ENCODE data around the gene GFOD1. TPM values are rescaled to one million over a fixed set of nuclear protein-coding genes. Genes with fewer than 3 reads are reported as not detected.
A peak's percentile ranks its signal among the peaks of the same experiment; 100 is the strongest.

GFOD1 gene
- total and polyA plus RNA-seq, 8 donors, result 0.76 to 29.4 (median 11.4) TPM

DNA sequence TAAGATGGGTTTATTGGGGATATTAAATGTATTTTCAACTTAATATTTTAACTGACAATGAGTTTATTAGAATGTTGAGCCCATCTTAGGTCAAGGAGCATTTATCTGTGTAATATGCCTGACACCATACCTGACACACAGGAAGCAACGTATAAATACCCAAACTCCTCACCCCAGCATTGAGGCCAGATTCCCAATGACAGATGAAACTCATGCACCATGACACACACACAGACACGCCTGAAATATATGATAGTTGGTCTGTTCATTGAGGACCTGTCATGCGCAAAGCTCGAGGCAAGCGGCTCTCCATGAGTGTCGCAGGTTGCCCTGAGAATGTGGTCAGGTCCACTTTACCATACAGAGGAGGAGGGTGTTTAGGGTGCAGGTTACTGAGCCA lies 64.1 kb downstream of the GFOD1 start:
- Histone ChIP-seq H3K9me3 (no peaks in the 10 kb centered on the region), H3K27me3 (no peaks in the 10 kb centered on the region), H3K4me3 (no peak overlapping the region), H3K4me1 (peaks cover 3 to 96% (median 62%) of the 10 kb centered on the region in 4 donors), H3K36me3 (no peaks in the 10 kb centered on the region), H3K27ac (peak overlapping the region in 4 of 5 donors; percentile 63 to 87 (median 76))
- no peak for DNase-seq
- TF ChIP-seq EP300 (IDR thresholded peaks at IDR 0.05) (no peak), POLR2A (IDR thresholded peaks at IDR 0.05) (no peak), POLR2AphosphoS5 (IDR thresholded peaks at IDR 0.05) (no peak)
- TF ChIP-seq, protein P1, sequence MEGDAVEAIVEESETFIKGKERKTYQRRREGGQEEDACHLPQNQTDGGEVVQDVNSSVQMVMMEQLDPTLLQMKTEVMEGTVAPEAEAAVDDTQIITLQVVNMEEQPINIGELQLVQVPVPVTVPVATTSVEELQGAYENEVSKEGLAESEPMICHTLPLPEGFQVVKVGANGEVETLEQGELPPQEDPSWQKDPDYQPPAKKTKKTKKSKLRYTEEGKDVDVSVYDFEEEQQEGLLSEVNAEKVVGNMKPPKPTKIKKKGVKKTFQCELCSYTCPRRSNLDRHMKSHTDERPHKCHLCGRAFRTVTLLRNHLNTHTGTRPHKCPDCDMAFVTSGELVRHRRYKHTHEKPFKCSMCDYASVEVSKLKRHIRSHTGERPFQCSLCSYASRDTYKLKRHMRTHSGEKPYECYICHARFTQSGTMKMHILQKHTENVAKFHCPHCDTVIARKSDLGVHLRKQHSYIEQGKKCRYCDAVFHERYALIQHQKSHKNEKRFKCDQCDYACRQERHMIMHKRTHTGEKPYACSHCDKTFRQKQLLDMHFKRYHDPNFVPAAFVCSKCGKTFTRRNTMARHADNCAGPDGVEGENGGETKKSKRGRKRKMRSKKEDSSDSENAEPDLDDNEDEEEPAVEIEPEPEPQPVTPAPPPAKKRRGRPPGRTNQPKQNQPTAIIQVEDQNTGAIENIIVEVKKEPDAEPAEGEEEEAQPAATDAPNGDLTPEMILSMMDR (IDR thresholded peaks at IDR 0.05), result no peak
- intact Hi-C loops (cut with DNase I; ENCODE audit: low total_unique reads), result no loop called here
- WGBS, 5 donors, result 79 to 97% (median 88%) methylated on average over 6 of the region's 6 CpGs

DNA sequence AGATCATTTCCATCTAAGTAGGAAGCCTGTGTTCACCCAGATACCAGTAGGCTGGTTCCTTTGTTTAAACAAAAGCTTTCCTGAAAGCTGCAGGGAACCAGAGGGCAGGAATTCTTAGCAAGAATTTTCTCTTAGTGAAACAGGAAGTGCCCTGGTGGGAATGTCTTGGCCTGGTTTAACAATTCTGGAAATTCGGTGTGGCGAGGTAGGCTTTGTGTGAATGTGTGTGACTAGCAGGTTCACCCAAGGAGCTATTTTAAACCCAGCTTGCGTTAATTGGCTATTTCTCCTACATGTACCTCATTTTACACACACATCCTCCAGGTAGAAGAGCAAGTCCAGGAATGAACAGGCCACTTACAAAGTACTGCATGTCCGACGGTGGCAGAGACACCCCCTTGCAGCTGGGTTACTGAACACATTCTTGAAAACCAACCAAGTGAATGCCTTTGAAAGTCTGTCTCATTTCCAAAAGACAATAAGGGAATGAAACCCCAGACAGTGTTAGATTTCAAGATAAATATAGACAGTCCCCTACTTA lies 64.6 kb downstream of the GFOD1 start:
- no peaks in the 10 kb centered on the region for H3K36me3 ChIP-seq
- intact Hi-C loops (cut with DNase I; ENCODE audit: low total_unique reads), result no loop called here
- no peak overlapping the region for H3K4me3 ChIP-seq
- 29 to 56% (median 49%) methylated on average over 5 of the region's 5 CpGs for WGBS, 5 donors
- H3K4me1 ChIP-seq, result peaks cover 7 to 96% (median 63%) of the 10 kb centered on the region in 4 donors
- DNase-seq, result peak in 1 of 2 donors; percentile 43
- H3K27me3 ChIP-seq, result no peaks in the 10 kb centered on the region
- peak overlapping the region in 4 of 5 donors; percentile 63 to 87 (median 76) for H3K27ac ChIP-seq
- H3K9me3 ChIP-seq, result no peaks in the 10 kb centered on the region
- TF ChIP-seq POLR2AphosphoS5 (IDR thresholded peaks at IDR 0.05) (peak in 1 of 3 donors; percentile 38), POLR2A (IDR thresholded peaks at IDR 0.05) (no peak)

DNA sequence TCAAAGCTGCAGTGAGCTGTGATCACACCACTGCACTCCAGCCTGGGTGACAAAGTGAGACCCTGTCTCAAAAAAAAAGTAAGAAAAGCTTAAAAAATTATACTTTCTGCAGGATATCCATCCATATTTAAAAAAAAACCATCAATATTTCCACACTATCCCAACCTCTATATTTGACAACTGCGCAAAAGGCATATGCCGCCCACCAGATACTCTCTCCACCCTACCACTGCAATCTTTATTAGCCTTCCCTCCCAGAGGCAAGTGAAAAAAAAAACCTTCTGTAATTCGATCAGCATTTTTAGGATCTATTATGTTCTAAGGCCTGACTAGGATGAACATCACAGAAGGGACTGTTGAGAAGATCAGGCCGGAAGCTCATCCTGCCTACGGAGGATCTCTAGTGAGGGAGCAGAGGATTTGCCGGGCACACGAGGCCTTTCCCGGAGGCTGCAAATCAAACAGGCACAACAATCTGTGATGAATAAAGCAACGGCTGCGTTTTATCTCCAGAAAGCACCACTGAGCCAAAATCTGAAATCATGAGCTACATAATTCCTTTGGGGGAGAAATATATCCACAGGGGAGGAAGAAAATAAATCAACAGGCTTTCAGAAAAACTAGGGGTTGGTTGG lies 65.9 kb downstream of the GFOD1 start:
- Histone ChIP-seq H3K4me1 (peaks cover 10 to 94% (median 62%) of the 10 kb centered on the region in 4 donors), H3K9me3 (no peaks in the 10 kb centered on the region), H3K27ac (peak overlapping the region in 4 of 5 donors; percentile 63 to 87 (median 76)), H3K27me3 (no peaks in the 10 kb centered on the region), H3K36me3 (no peaks in the 10 kb centered on the region), H3K4me3 (no peak overlapping the region)
- TF ChIP-seq, protein P1 (IDR thresholded peaks at IDR 0.05), result no peak
- TF ChIP-seq POLR2A (IDR thresholded peaks at IDR 0.05), result no peak
- peak in 1 of 3 donors; percentile 67 for TF ChIP-seq POLR2AphosphoS5 (IDR thresholded peaks at IDR 0.05)
- TF ChIP-seq EP300 (IDR thresholded peaks at IDR 0.05), result no peak
- intact Hi-C loops (cut with DNase I; ENCODE audit: low total_unique reads), result no loop called here
- peak in 1 of 2 donors; percentile 56 for DNase-seq
- 62 to 83% (median 71%) methylated on average over 10 of the region's 10 CpGs for WGBS, 5 donors

DNA sequence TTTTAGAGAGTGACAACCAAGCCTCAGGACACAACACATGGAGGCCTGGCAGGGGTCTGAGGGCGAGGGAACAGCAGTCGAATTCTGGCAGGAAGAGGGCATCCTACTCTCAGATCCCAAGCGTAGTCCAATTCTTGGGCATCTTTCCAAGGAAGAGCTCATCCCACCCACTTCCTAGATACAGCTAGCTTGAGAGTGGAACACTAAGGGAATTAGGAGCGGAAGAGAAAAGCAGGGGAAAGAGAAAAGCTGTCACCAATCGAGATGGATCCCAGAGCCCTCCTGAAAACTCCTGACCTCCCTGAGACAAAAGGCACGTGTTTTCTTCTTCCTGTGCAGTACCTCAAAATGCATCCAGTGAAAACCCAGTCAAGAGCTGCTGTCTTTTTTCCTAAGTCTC lies 67.1 kb downstream of the GFOD1 start:
- Histone ChIP-seq H3K27me3 (no peaks in the 10 kb centered on the region), H3K4me3 (no peak overlapping the region), H3K4me1 (peaks cover 10 to 86% (median 54%) of the 10 kb centered on the region in 4 donors), H3K36me3 (no peaks in the 10 kb centered on the region), H3K9me3 (no peaks in the 10 kb centered on the region), H3K27ac (peak overlapping the region in 4 of 5 donors; percentile 30 to 87 (median 76))
- intact Hi-C loops (cut with DNase I; ENCODE audit: low total_unique reads), result no loop called here
- peak in 1 of 2 donors; percentile 72 for DNase-seq
- WGBS, 5 donors, result 53 to 91% (median 66%) methylated on average over 6 of the region's 6 CpGs
- TF ChIP-seq POLR2AphosphoS5 (IDR thresholded peaks at IDR 0.05) (no peak), POLR2A (IDR thresholded peaks at IDR 0.05) (no peak), EP300 (IDR thresholded peaks at IDR 0.05) (no peak)
- TF ChIP-seq, protein P1 (IDR thresholded peaks at IDR 0.05), result no peak

Data from stomach (tissue), 9 donors.